ENCODE results near the gene KLHL30.

The KLHL30 gene

DNA sequence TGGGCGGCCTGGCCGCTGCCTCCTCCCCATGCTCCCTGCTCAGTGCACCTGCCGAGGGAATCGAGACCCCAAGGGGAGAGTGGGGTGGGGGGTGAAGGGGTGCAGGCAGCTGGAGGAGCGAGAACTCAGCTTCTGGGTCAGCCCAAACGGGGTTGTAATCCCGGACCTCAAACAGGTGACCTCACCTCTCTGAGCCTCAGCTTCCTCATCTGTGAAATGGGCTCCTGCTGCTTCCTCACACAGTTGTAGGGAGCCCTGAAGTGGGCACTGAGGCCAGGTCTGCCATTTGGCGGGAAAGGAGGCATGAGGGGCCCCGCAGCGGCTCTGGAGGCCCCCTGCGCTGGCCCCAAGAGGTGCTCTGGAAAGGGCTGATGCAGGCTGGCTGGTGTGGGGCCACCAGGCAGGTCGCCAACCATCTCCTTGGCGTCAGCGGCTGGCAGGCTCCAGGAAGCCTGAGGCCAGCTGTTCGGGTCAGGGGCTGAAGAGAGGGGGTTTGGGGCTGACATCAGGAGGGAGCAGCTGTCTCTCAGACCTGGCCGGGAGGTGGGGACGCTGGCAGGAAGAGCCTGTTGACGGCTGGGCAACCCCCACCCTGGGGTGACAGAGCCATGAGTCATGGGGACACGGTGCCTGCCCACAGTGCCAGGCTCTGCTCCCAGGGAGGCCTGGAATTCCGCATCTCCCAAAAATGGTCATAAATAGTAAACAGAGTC lies 4.9 kb downstream of the KLHL30 start:
- H3K4me3 ChIP-seq (ENCODE audit: low read depth, low read length): no peak overlapping the region
- TF ChIP-seq, protein P1, sequence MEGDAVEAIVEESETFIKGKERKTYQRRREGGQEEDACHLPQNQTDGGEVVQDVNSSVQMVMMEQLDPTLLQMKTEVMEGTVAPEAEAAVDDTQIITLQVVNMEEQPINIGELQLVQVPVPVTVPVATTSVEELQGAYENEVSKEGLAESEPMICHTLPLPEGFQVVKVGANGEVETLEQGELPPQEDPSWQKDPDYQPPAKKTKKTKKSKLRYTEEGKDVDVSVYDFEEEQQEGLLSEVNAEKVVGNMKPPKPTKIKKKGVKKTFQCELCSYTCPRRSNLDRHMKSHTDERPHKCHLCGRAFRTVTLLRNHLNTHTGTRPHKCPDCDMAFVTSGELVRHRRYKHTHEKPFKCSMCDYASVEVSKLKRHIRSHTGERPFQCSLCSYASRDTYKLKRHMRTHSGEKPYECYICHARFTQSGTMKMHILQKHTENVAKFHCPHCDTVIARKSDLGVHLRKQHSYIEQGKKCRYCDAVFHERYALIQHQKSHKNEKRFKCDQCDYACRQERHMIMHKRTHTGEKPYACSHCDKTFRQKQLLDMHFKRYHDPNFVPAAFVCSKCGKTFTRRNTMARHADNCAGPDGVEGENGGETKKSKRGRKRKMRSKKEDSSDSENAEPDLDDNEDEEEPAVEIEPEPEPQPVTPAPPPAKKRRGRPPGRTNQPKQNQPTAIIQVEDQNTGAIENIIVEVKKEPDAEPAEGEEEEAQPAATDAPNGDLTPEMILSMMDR (IDR thresholded peaks at IDR 0.05; ENCODE audit: low read depth, low read length): no peak

DNA sequence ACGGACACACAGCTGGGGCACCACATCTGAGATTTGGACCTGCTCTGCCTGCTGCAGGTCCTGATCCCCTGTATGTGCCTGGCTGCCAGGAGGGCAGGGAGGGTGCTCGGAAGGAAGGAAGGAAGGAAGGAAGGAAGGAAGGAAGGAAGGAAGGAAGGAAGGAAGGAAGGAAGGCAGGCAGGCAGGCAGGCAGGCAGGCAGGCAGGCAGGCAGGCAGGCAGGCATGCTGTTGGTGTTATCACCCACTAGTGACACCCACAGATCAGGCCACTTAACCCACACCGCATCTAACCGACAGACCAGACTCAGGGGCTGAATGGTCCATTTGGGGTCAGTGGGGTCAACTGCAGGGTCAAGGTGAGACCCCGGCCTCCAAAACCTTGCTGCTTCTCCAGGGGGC lies 5.8 kb downstream of the KLHL30 start:
- TF ChIP-seq, protein P1 (IDR thresholded peaks at IDR 0.05; ENCODE audit: low read depth, low read length): no peak
- no peak overlapping the region for H3K4me3 ChIP-seq (ENCODE audit: low read depth, low read length)

DNA sequence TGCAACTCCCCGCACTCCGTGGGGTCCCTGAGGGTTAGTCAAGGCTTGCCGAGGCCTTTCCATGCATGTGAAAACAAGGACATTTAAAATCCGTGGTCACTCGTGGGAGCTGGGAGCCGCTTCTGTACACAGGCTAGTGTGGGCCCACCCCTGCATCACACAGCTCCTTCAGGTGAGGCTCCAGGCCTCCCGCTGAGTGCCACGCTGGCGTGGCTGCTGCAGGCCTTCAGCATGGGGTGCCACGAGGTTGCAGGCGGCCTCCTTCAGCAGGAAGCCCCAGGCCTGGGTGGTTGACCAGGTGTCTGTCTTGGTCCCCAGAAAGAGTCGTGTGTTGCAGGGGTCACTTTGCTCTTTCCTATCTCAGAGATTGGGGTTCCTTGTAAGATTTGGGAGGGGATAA lies 6.6 kb downstream of the KLHL30 start:
- H3K4me3 ChIP-seq (ENCODE audit: low read depth, low read length): no peak overlapping the region
- TF ChIP-seq, protein P1 (IDR thresholded peaks at IDR 0.05; ENCODE audit: low read depth, low read length): no peak

DNA sequence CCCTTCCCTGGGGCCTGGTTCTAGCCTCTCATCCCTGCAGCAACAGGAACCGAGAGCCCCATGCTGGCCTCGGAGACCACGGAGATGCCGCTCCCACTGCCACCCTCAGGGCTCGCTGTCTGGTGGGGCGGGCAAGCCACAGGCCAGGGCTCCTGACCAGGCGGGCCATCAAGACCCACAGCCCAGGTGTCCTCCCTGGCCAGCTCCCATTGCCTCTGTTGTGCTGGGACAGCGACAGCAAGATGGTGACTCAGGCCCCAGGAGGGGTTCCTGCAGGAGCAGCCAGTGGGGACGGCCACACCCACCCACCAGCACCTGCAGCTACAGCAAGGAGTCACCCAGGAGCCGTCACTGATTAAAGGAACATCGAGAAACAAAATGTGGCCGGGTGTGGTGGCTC lies 7.4 kb downstream of the KLHL30 start:
- TF ChIP-seq, protein P1 (IDR thresholded peaks at IDR 0.05; ENCODE audit: low read depth, low read length): no peak
- no peak overlapping the region for H3K4me3 ChIP-seq (ENCODE audit: low read depth, low read length)

DNA sequence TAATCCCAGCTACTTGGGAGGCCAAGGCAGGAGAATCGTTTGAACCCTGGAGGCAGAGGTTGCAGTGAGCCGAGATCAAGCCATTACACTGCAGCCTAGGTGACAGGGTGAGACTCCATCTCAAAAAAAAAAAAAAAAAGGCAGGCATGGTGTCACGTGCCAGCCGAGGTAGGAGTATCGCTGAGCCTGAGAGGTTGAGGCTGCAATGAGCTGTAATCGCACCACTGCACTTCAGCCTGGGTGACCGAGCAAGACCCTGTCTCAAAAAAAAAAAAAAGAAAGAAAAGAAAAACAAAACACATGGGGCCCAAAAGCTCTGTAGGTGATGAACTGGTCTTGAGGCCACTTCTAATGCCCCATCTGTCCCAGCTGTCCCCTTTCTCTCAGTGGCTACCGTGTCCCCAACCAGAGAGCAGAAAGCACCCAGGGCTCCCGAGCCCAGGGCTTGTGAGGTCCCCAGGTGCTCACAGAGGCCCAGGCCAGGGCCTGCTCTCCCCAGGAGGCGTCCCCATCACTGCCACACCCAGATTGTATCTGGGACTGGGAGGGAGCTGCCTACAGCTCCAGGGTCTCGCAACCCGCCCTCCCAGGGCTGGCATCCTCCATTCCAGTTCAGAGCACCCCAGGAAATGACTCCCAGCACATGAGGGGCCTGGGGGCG lies 8.5 kb downstream of the KLHL30 start:
- TF ChIP-seq, protein P1 (IDR thresholded peaks at IDR 0.05; ENCODE audit: low read depth, low read length): no peak
- no peak overlapping the region for H3K4me3 ChIP-seq (ENCODE audit: low read depth, low read length)

GRCh38 chr2:238148981-238149380 lies 10.5 kb downstream of the KLHL30 start:
- TF ChIP-seq, protein P1 (IDR thresholded peaks at IDR 0.05; ENCODE audit: low read depth, low read length): no peak
- H3K4me3 ChIP-seq (ENCODE audit: low read depth, low read length): no peak overlapping the region

GRCh38 chr2:238149841-238150572 lies 11.5 kb downstream of the KLHL30 start:
- no peak overlapping the region for H3K4me3 ChIP-seq (ENCODE audit: low read depth, low read length)
- TF ChIP-seq, protein P1 (IDR thresholded peaks at IDR 0.05; ENCODE audit: low read depth, low read length): no peak
